OCI-LY7 (cell line): ENCODE results near the gene TMEM170B. TPM values are rescaled to one million over a fixed set of nuclear protein-coding genes. Genes with fewer than 3 reads are reported as not detected.

Source experiments
- BruUV-seq: library from RNA; stranded (reverse); fragments of 400-500 nt; replicated peaks from 2 replicates; lab custom pipeline; 2021; lab: Mats Ljungman, UMichigan
- CTCF ChIA-PET: fragments of 300-600 bp; sonication (Branson Sonifier 250); formaldehyde crosslinking; loops from one replicate; lab custom pipeline; 2022; ENCODE audit warnings: antibody characterized with exemption; ENCODE audit not compliant: unreplicated experiment; lab: Charles Lee
- POLR2A ChIA-PET: fragments of 300-600 bp; sonication (Branson Sonifier 250); formaldehyde crosslinking; loops from one replicate; lab custom pipeline; 2022; ENCODE audit warnings: antibody characterized with exemption; lab: Charles Lee
- DNase-seq: peaks from one replicate; pipeline ENCODE4 v3.0.0-alpha.2; 2015; ENCODE audit warnings: low spot score
- H2AFZ ChIP-seq: fragments of 200-600 bp; sonication (generic), shearing (Covaris generic); 2 replicates; pipeline ENCODE4 v1.6.1; 2014; ENCODE audit warnings: mild to moderate bottlenecking, antibody characterized with exemption, low read length, moderate library complexity
- H3K27ac ChIP-seq: fragments of 200-600 bp; sonication (generic); 2 replicates; pipeline ENCODE4 v1.5.1; 2014; ENCODE audit warnings: mixed run types, low read depth, mild to moderate bottlenecking, moderate library complexity, low read length, inconsistent platforms; ENCODE audit not compliant: poor library complexity, severe bottlenecking
- H3K36me3 ChIP-seq: fragments of 200-600 bp; sonication (generic); 2 replicates; pipeline ENCODE4 v1.6.1; 2014; ENCODE audit warnings: mild to moderate bottlenecking, antibody characterized with exemption, low read length, moderate library complexity, mixed read lengths; ENCODE audit not compliant: insufficient read depth
- H3K4me1 ChIP-seq: fragments of 200-600 bp; sonication (generic); 2 replicates; pipeline ENCODE4 v1.5.1; 2014; ENCODE audit warnings: mild to moderate bottlenecking, low read length; ENCODE audit not compliant: insufficient read depth, poor library complexity, severe bottlenecking
- H3K4me2 ChIP-seq: fragments of 200-600 bp; sonication (generic); 2 replicates; pipeline ENCODE4 v1.6.1; 2014; ENCODE audit warnings: mild to moderate bottlenecking, low read length
- H3K4me3 ChIP-seq: fragments of 200-600 bp; sonication (generic); 2 replicates; pipeline ENCODE4 v1.5.1; 2014; ENCODE audit warnings: mild to moderate bottlenecking, low read depth, low read length; ENCODE audit not compliant: poor library complexity, severe bottlenecking
- H3K79me2 ChIP-seq: fragments of 200-600 bp; sonication (generic); 2 replicates; pipeline ENCODE4 v1.6.1; 2016; ENCODE audit warnings: low read depth, mild to moderate bottlenecking, low read length, moderate library complexity, mixed read lengths; ENCODE audit not compliant: insufficient read depth
- H3K9me2 ChIP-seq: fragments of 200-600 bp; sonication (generic); 2 replicates; pipeline ENCODE4 v1.6.1; 2016; ENCODE audit warnings: mild to moderate bottlenecking, low read length, mixed read lengths; ENCODE audit not compliant: insufficient read depth
- H3K9me3 ChIP-seq: fragments of 200-600 bp; sonication (generic); 2 replicates; pipeline ENCODE4 v1.6.1; 2014; ENCODE audit warnings: mild to moderate bottlenecking, mixed run types, low read length, mixed read lengths
- H4K20me1 ChIP-seq: fragments of 200-600 bp; sonication (generic); 2 replicates; pipeline ENCODE4 v1.6.1; 2014; ENCODE audit warnings: mild to moderate bottlenecking, antibody characterized with exemption, low read length, moderate library complexity, mixed read lengths; ENCODE audit not compliant: insufficient read depth
- EZH2phosphoT487 ChIP-seq: fragments of 200-600 bp; sonication (generic); IDR thresholded peaks from 2 replicates; pipeline ENCODE4 v1.6.1; 2018; ENCODE audit warnings: low read depth, borderline replicate concordance, mild to moderate bottlenecking, mixed run types, antibody characterized with exemption, low read length, moderate library complexity, mixed read lengths
- intact Hi-C: fragments of 100-400 bp; cut with micrococcal nuclease; formaldehyde crosslinking; loops from one replicate; pipeline ENCODE4 v1.10.0; 2022; ENCODE audit not compliant: unreplicated experiment
- total RNA-seq, 2 experiments: library from RNA; depleted of rRNA in 1 of 2; stranded (reverse); fragments of >200 nt in 1 of 2; shearing (Covaris generic) in 1 of 2; gene quantifications; 2 replicates each; pipeline ENCODE4 v1.2.3, GENCODE V29; 2014 to 2022
- TF ChIP-seq, protein P1 (sequence below): fragments of 200-600 bp; sonication (generic); conservative IDR thresholded peaks from 2 replicates; pipeline ENCODE4 v1.5.1; 2014; ENCODE audit warnings: mild to moderate bottlenecking, antibody characterized with exemption, low read length, moderate library complexity, mixed read lengths

Gene TMEM170B
- total RNA-seq, 2 experiments from 2014 or later: 4.1 to 5.6 TPM

DNA sequence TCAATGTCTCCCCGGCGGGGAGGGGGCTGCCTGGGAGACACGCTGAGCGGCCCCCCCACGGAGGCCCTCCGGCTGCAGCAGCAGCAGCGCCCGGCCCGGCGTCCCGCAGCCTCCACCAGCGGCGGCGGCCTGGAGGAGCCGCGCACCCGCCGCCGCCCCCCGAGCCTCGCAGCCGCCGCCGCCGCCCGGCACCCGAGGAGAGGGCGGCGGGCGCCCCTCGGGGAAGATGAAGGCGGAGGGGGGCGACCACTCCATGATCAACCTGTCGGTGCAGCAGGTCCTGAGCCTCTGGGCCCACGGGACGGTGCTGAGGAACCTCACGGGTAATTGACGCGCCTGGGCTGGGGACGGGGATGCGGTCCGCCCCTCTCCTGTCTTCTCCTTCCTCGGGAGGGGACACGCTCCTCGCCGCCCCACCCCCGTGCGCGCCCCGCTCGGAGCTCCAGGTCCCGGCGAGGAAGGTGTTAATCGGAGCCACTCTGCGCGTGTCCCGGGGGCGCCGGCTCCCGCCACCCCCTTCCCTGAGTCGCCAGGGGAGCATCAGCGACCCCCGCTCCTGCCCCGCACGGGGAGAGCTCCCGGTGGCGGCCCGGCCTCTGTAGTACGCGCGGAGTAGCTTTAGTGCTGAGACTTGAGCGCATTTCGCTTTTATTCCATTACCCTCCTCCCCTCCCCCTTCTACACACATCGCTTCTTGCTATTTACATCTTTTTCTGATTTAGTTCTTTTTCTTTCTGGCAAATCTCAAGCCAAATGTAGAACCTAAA is 686 bp downstream of the TMEM170B start:
- ChIA-PET POLR2A (no interaction called here), CTCF (no interaction called here)
- H3K9me3 ChIP-seq: no peaks in the 10 kb centered on the region
- H3K36me3 ChIP-seq: no peaks in the 10 kb centered on the region
- H3K9me2 ChIP-seq: no peaks in the 10 kb centered on the region
- no peak overlapping the region for H3K27ac ChIP-seq
- intact Hi-C loops: loop anchor here (5.0 kb wide), 1 partner anchor 1136 kb away; no protein-coding TSS in a partner anchor
- peak; percentile 30 for DNase-seq
- no TSS peak for BruUV-seq
- H3K4me1 ChIP-seq: peaks cover 10% of the 10 kb centered on the region
- no peaks in the 10 kb centered on the region for H3K79me2 ChIP-seq
- peak overlapping the region; percentile 68 for H3K4me2 ChIP-seq
- H3K4me3 ChIP-seq: peak overlapping the region; percentile 89
- TF ChIP-seq, protein P1, sequence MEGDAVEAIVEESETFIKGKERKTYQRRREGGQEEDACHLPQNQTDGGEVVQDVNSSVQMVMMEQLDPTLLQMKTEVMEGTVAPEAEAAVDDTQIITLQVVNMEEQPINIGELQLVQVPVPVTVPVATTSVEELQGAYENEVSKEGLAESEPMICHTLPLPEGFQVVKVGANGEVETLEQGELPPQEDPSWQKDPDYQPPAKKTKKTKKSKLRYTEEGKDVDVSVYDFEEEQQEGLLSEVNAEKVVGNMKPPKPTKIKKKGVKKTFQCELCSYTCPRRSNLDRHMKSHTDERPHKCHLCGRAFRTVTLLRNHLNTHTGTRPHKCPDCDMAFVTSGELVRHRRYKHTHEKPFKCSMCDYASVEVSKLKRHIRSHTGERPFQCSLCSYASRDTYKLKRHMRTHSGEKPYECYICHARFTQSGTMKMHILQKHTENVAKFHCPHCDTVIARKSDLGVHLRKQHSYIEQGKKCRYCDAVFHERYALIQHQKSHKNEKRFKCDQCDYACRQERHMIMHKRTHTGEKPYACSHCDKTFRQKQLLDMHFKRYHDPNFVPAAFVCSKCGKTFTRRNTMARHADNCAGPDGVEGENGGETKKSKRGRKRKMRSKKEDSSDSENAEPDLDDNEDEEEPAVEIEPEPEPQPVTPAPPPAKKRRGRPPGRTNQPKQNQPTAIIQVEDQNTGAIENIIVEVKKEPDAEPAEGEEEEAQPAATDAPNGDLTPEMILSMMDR: no peak
- no peak for TF ChIP-seq EZH2phosphoT487
- H2AFZ ChIP-seq: peak overlapping the region; percentile 96
- H4K20me1 ChIP-seq: no peaks in the 10 kb centered on the region

DNA sequence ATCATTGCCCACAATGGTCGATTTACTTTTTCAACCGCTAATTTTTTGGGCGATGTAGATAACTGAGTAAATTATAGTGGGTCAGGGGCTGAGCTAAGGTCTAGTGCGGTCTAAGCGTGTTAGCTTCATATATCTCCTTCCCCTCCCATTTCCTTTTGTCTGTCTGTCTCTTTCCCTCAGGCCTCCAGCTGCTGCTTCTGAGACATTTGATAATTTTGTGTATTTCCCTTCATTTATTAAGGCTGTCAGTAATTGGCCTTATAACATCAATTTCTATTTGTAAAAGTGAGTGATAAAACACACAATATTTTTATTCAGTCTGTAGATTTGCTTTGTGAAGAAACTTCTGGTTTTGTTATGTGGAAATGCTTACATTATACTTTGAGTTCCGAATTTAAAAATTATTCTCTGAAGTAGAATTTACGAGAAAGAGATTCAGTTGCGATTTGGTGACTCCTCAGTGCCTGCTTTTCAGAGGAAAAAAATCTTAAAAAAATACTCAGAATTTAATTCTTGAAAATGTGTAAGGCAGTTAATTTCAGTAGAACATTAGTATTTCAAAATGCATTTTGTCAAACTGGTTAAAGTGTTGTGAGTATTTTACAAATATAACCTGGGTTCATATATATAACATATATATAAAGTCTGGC is 1.4 kb downstream of the TMEM170B start:
- Histone ChIP-seq H3K4me1 (peaks cover 10% of the 10 kb centered on the region), H3K9me2 (no peaks in the 10 kb centered on the region), H3K4me3 (peak overlapping the region; percentile 89), H2AFZ (peak overlapping the region; percentile 96), H3K27ac (no peak overlapping the region), H3K79me2 (no peaks in the 10 kb centered on the region), H3K4me2 (peak overlapping the region; percentile 68), H4K20me1 (no peaks in the 10 kb centered on the region), H3K36me3 (no peaks in the 10 kb centered on the region), H3K9me3 (no peaks in the 10 kb centered on the region)
- intact Hi-C loops: loop anchor here (5.0 kb wide), 1 partner anchor 1137 kb away; no protein-coding TSS in a partner anchor
- DNase-seq: peak; percentile 11
- TF ChIP-seq EZH2phosphoT487: no peak
- TF ChIP-seq, protein P1: no peak
- ChIA-PET POLR2A (no interaction called here), CTCF (no interaction called here)
- TSS peak; percentile 62 for BruUV-seq

DNA sequence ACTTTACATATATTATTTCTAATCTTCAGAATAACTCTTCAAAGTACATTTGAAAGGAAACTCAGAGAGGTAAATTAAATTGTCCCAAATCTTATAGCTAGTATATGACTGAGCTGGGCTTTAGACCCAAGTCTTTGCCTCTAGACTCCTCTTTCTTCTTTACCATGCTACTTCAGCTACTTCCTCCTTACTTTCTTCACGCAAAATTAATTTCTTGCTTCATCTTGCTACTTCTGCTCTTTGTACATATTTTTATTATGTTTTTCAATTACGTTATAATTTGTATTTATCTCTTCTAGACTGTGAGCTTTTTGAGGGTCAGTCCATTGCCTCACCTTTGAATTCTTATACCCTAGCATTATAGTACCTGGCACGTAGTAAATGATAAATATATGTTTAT is 5.3 kb downstream of the TMEM170B start:
- H3K36me3 ChIP-seq: no peaks in the 10 kb centered on the region
- CTCF ChIA-PET: no interaction called here
- no peak for TF ChIP-seq EZH2phosphoT487
- no peak overlapping the region for H3K4me3 ChIP-seq
- no peak overlapping the region for H3K4me2 ChIP-seq
- no peaks in the 10 kb centered on the region for H3K9me3 ChIP-seq
- POLR2A ChIA-PET: interaction anchor here (0.5 to 0.7 kb wide), 2 partner anchors 17 to 168 kb away, joined by 3 read pairs; no protein-coding TSS in a partner anchor
- no peak overlapping the region for H2AFZ ChIP-seq
- H3K9me2 ChIP-seq: no peaks in the 10 kb centered on the region
- H3K27ac ChIP-seq: no peak overlapping the region
- H3K4me1 ChIP-seq: no peaks in the 10 kb centered on the region
- H4K20me1 ChIP-seq: no peaks in the 10 kb centered on the region
- no peaks in the 10 kb centered on the region for H3K79me2 ChIP-seq
- intact Hi-C loops: no loop called here
- BruUV-seq: no TSS peak
- no peak for DNase-seq
